Measurements from ENCODE around the gene SECISBP2L.

GRCh38 chr15:48985516-48985915, 60.7 kb downstream of the SECISBP2L start:
- TF ChIP-seq CTCF (IDR thresholded peaks at IDR 0.05) (no peak), POLR2A (IDR thresholded peaks at IDR 0.05) (no peak)

All from prostate gland (tissue), 2 donors.